H9 (cell line): ENCODE data around the gene GBGT1. TPM values are rescaled to one million over a fixed set of nuclear protein-coding genes. Genes with fewer than 3 reads are reported as not detected.

Experiments
- DNase-seq: peaks from one replicate; pipeline ENCODE4 v3.0.0-alpha.2; 2017
- H2AFZ ChIP-seq: one replicate; pipeline ENCODE4 v1.6.1; 2013; ENCODE audit warnings: mild to moderate bottlenecking, low read length, control low read depth, moderate library complexity
- H2AK5ac ChIP-seq: 2 replicates; pipeline ENCODE4 v1.6.1; 2013; ENCODE audit warnings: low read length, control low read depth, mixed read lengths; ENCODE audit not compliant: insufficient read length
- H2BK120ac ChIP-seq: one replicate; pipeline ENCODE4 v1.6.1; 2013; ENCODE audit warnings: low read depth, mild to moderate bottlenecking, low read length, control low read depth, inconsistent platforms; ENCODE audit not compliant: poor library complexity, severe bottlenecking
- H2BK12ac ChIP-seq: 2 replicates; pipeline ENCODE4 v1.6.1; 2013; ENCODE audit warnings: low read length, control low read depth, mixed read lengths, low read depth; ENCODE audit not compliant: insufficient read length
- H2BK15ac ChIP-seq: 2 replicates; pipeline ENCODE4 v1.6.1; 2013; ENCODE audit warnings: low read depth, low read length, control low read depth
- H2BK20ac ChIP-seq: one replicate; pipeline ENCODE4 v1.6.1; 2013; ENCODE audit warnings: low read depth, mild to moderate bottlenecking, low read length, control low read depth, inconsistent platforms; ENCODE audit not compliant: poor library complexity, severe bottlenecking
- H2BK5ac ChIP-seq: 2 replicates; pipeline ENCODE4 v1.6.1; 2013; ENCODE audit warnings: low read length, control low read depth, mixed read lengths; ENCODE audit not compliant: insufficient read length
- H3K14ac ChIP-seq: 2 replicates; pipeline ENCODE4 v1.6.1; 2013; ENCODE audit warnings: low read length, control low read depth; ENCODE audit not compliant: insufficient read depth
- H3K18ac ChIP-seq: 2 replicates; pipeline ENCODE4 v1.6.1; 2013; ENCODE audit warnings: low read depth, mild to moderate bottlenecking, mixed read lengths, low read length, control low read depth; ENCODE audit not compliant: insufficient read length
- H3K23ac ChIP-seq: 2 replicates; pipeline ENCODE4 v1.6.1; 2013; ENCODE audit warnings: low read length, control low read depth, mixed read lengths, low read depth; ENCODE audit not compliant: insufficient read length
- H3K23me2 ChIP-seq: 2 replicates; pipeline ENCODE4 v1.6.1; 2013; ENCODE audit warnings: low read depth, mild to moderate bottlenecking, mixed read lengths, low read length, control low read depth; ENCODE audit not compliant: insufficient read length, poor library complexity, severe bottlenecking
- H3K27ac ChIP-seq: 2 replicates; pipeline ENCODE4 v1.5.1; 2013; ENCODE audit warnings: low read length, control low read depth, mixed read lengths, low read depth; ENCODE audit not compliant: insufficient read length
- H3K27me3 ChIP-seq: 2 replicates; pipeline ENCODE4 v1.6.1; 2013; ENCODE audit warnings: low read length, control low read depth, inconsistent platforms; ENCODE audit not compliant: insufficient read depth
- H3K4ac ChIP-seq: 2 replicates; pipeline ENCODE4 v1.6.1; 2013; ENCODE audit warnings: low read depth, mild to moderate bottlenecking, control low read depth, inconsistent platforms, low read length, moderate library complexity
- H3K4me1 ChIP-seq: 2 replicates; pipeline ENCODE4 v1.6.1; 2013; ENCODE audit warnings: low read length, control low read depth, inconsistent platforms; ENCODE audit not compliant: insufficient read depth
- H3K4me2 ChIP-seq: 2 replicates; pipeline ENCODE4 v1.6.1; 2013; ENCODE audit warnings: low read length, control low read depth, mixed read lengths; ENCODE audit not compliant: insufficient read length, insufficient read depth
- H3K56ac ChIP-seq: 2 replicates; pipeline ENCODE4 v1.6.1; 2013; ENCODE audit warnings: low read depth, mild to moderate bottlenecking, mixed read lengths, low read length, control low read depth; ENCODE audit not compliant: insufficient read length
- H3K79me1 ChIP-seq: 2 replicates; pipeline ENCODE4 v1.6.1; 2013; ENCODE audit warnings: low read depth, mild to moderate bottlenecking, moderate library complexity, low read length, control low read depth, inconsistent platforms; ENCODE audit not compliant: insufficient read depth, poor library complexity, severe bottlenecking
- H3K79me2 ChIP-seq: 2 replicates; pipeline ENCODE4 v1.6.1; 2013; ENCODE audit warnings: low read length, control low read depth, inconsistent platforms; ENCODE audit not compliant: insufficient read depth
- H3K9ac ChIP-seq: 2 replicates; pipeline ENCODE4 v1.6.1; 2013; ENCODE audit warnings: low read length, control low read depth, mixed read lengths; ENCODE audit not compliant: insufficient read length; ENCODE audit errors: extremely low read depth
- H3K9me3 ChIP-seq: one replicate; pipeline ENCODE4 v1.6.1; 2013; ENCODE audit warnings: low read depth, low read length, inconsistent platforms; ENCODE audit not compliant: control insufficient read depth
- H3T11ph ChIP-seq: one replicate; pipeline ENCODE4 v1.6.1; 2013; ENCODE audit warnings: mild to moderate bottlenecking, low read length, control low read depth, inconsistent platforms
- H4K20me1 ChIP-seq: one replicate; pipeline ENCODE4 v1.6.1; 2013; ENCODE audit not compliant: control insufficient read depth, insufficient read length, insufficient read depth
- H4K5ac ChIP-seq: 2 replicates; pipeline ENCODE4 v1.6.1; 2013; ENCODE audit warnings: low read depth, mild to moderate bottlenecking, mixed read lengths, low read length, control low read depth; ENCODE audit not compliant: insufficient read length
- H4K8ac ChIP-seq: replicated peaks from 2 replicates; pipeline ENCODE4 v1.6.1; 2013; ENCODE audit warnings: low read length, control low read depth, mixed read lengths, low read depth; ENCODE audit not compliant: insufficient read length
- H4K91ac ChIP-seq: 2 replicates; pipeline ENCODE4 v1.6.1; 2013; ENCODE audit warnings: low read depth, mild to moderate bottlenecking, moderate library complexity, mixed read lengths, low read length, control low read depth; ENCODE audit not compliant: insufficient read length
- H3K27ac Mint-ChIP-seq, 3 experiments: 2 replicates in 2 of 3; 3 replicates in 1 of 3; pipeline ENCODE4 v1.8.0; 2020 to 2021; ENCODE audit warnings: mixed read lengths in 3 of 3, mild to moderate bottlenecking in 1 of 3, moderate library complexity in 1 of 3
- H3K27me3 Mint-ChIP-seq: 2 replicates; pipeline ENCODE4 v1.8.0; 2021; ENCODE audit warnings: low read depth, mild to moderate bottlenecking, moderate library complexity, mixed read lengths
- H3K36me3 Mint-ChIP-seq, 3 experiments: 2 replicates in 2 of 3; 3 replicates in 1 of 3; pipeline ENCODE4 v1.8.0; 2020 to 2021; ENCODE audit warnings: low read depth in 3 of 3, mixed read lengths in 3 of 3; ENCODE audit not compliant: insufficient read depth in 1 of 3
- H3K4me1 Mint-ChIP-seq, 2 experiments: 2 replicates each; pipeline ENCODE4 v1.8.0; 2020; ENCODE audit warnings: mixed read lengths in 2 of 2
- H3K4me3 Mint-ChIP-seq, 2 experiments: 2 replicates in 1 of 2; 3 replicates in 1 of 2; pipeline ENCODE4 v1.8.0; 2020 to 2021; ENCODE audit warnings: mild to moderate bottlenecking in 2 of 2, mixed read lengths in 2 of 2, moderate library complexity in 1 of 2
- H3K9me3 Mint-ChIP-seq, 2 experiments: 2 replicates in 1 of 2; 3 replicates in 1 of 2; pipeline ENCODE4 v1.8.0; 2020; ENCODE audit warnings: mild to moderate bottlenecking in 2 of 2, mixed read lengths in 2 of 2, moderate library complexity in 1 of 2
- WGBS: extraction: QIAGEN DNeasy Blood & Tissue Kit; methylation state at CpG from one replicate; pipeline ENCODE4 v1.1.7; 2013; ENCODE audit warnings: missing lambda C conversion rate, low lambda C conversion rate, mixed read lengths; ENCODE audit not compliant: insufficient read length; ENCODE audit errors: extremely low coverage; 5-methylcytosine and 5-hydroxymethylcytosine counted together
- total RNA-seq: library from RNA; stranded (reverse); gene quantifications from 2 replicates; pipeline ENCODE4 v1.2.1, GENCODE V29; 2021
- TF ChIP-seq, protein P1 (sequence below): fragments of 200-600 bp; sonication (generic); conservative IDR thresholded peaks from 3 replicates; pipeline ENCODE4 v1.8.0; 2021; ENCODE audit warnings: antibody characterized with exemption, mild to moderate bottlenecking

Gene GBGT1
- total RNA-seq, 1 experiment from 2014 or later: 9.3 TPM

GRCh38 chr9:133132174-133132573, 31.5 kb downstream of the GBGT1 start:
- DNase-seq: no peak
- no peak overlapping the region for H2BK5ac ChIP-seq
- no peak overlapping the region for H2BK120ac ChIP-seq
- no peaks in the 10 kb centered on the region for H3K27me3 ChIP-seq
- H3T11ph ChIP-seq: no peak overlapping the region
- TF ChIP-seq, protein P1, sequence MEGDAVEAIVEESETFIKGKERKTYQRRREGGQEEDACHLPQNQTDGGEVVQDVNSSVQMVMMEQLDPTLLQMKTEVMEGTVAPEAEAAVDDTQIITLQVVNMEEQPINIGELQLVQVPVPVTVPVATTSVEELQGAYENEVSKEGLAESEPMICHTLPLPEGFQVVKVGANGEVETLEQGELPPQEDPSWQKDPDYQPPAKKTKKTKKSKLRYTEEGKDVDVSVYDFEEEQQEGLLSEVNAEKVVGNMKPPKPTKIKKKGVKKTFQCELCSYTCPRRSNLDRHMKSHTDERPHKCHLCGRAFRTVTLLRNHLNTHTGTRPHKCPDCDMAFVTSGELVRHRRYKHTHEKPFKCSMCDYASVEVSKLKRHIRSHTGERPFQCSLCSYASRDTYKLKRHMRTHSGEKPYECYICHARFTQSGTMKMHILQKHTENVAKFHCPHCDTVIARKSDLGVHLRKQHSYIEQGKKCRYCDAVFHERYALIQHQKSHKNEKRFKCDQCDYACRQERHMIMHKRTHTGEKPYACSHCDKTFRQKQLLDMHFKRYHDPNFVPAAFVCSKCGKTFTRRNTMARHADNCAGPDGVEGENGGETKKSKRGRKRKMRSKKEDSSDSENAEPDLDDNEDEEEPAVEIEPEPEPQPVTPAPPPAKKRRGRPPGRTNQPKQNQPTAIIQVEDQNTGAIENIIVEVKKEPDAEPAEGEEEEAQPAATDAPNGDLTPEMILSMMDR: no peak
- no peaks in the 10 kb centered on the region for H3K79me2 ChIP-seq
- H2AK5ac ChIP-seq: no peak overlapping the region
- H2AFZ ChIP-seq: no peak overlapping the region
- no peak overlapping the region for H4K8ac ChIP-seq
- H3K36me3 Mint-ChIP-seq: no peaks in the 10 kb centered on the region
- H3K79me1 ChIP-seq: no peaks in the 10 kb centered on the region
- no peaks in the 10 kb centered on the region for H4K20me1 ChIP-seq
- no peak overlapping the region; the same call in 1 of the 2 replicates for H2BK15ac ChIP-seq
- H3K9ac ChIP-seq: no peak overlapping the region
- no peak overlapping the region for H4K91ac ChIP-seq
- H3K9me3 Mint-ChIP-seq: no peaks in the 10 kb centered on the region
- H3K27ac ChIP-seq: no peak overlapping the region
- H2BK20ac ChIP-seq: no peak overlapping the region
- H3K27me3 Mint-ChIP-seq: peaks cover 2% of the 10 kb centered on the region
- H3K14ac ChIP-seq: no peak overlapping the region; the same call in 1 of the 2 replicates
- H3K4me2 ChIP-seq: no peak overlapping the region
- peaks cover 7 to 16% of the 10 kb centered on the region in 2 experiments; a peak in 3 of 4 replicates for H3K4me1 Mint-ChIP-seq
- no peak overlapping the region for H4K5ac ChIP-seq
- no peak overlapping the region for H2BK12ac ChIP-seq
- H3K18ac ChIP-seq: no peak overlapping the region
- no CpG with 5 or more reads among the region's 16 CpGs for whole genome bisulfite sequencing
- no peak overlapping the region; a peak in 1 of 7 replicates for H3K27ac Mint-ChIP-seq
- H3K23ac ChIP-seq: no peak overlapping the region
- H3K56ac ChIP-seq: no peak overlapping the region
- no peaks in the 10 kb centered on the region for H3K4me1 ChIP-seq
- no peaks in the 10 kb centered on the region for H3K9me3 ChIP-seq
- peaks cover 3% of the 10 kb centered on the region for H3K23me2 ChIP-seq
- no peak overlapping the region for H3K4ac ChIP-seq
- H3K4me3 Mint-ChIP-seq: no peak overlapping the region; a peak in 1 of 5 replicates
